K562 (cell line): ENCODE data around the gene FOCAD. TPM values are rescaled to one million over a fixed set of nuclear protein-coding genes. Genes with fewer than 3 reads are reported as not detected.

ENCODE experiments used
- ATAC-seq: fragments of 200-7000 bp; cut with Tn5 transposase; 3 replicates; pipeline ENCODE4 v1.9.1; 2020; ENCODE audit warnings: moderate library complexity
- BruUV-seq: library from RNA; stranded (reverse); fragments of 400-500 nt; replicated peaks from 2 replicates; lab custom pipeline; 2021; lab: Mats Ljungman, UMichigan
- CTCF ChIA-PET: fragments of 300-600 bp; formaldehyde crosslinking; extraction: SDS; loops from one replicate; lab custom pipeline; 2021; ENCODE audit warnings: low intra/inter-chr PET ratio; lab: Yijun Ruan, JAX
- POLR2A ChIA-PET: fragments of 300-600, 350-650 bp; sonication (Branson Sonifier 250); formaldehyde crosslinking; extraction: SDS; loops from one replicate; lab custom pipeline; 2021; ENCODE audit warnings: antibody characterized with exemption, inconsistent platforms; lab: Yijun Ruan, JAX
- DNase-seq, 4 experiments: peaks; one replicate each; pipeline versions ENCODE4 v3.0.0 to v3.0.0-alpha.2; 2011 to 2018; ENCODE audit warnings: low spot score in 3 of 4, mixed read lengths in 3 of 4; ENCODE audit errors: extremely low read depth in 1 of 4
- FAIRE-seq: peaks from 2 replicates; lab custom pipeline; 2011; peaks lifted over from hg19 to GRCh38; lab: Jason Lieb, UNC
- H2AFZ ChIP-seq: 2 replicates; pipeline ENCODE4 v1.6.0; 2011; ENCODE audit warnings: low read depth, low read length, control low read depth, inconsistent platforms
- H3K27ac ChIP-seq: fragments of 200-600 bp; 3 replicates; pipeline ENCODE4 v1.8.0; 2011; ENCODE audit warnings: low read depth, mild to moderate bottlenecking, control low read depth, inconsistent platforms, low read length, moderate library complexity, mixed read lengths; ENCODE audit errors: extremely low read depth
- H3K27me3 ChIP-seq, 2 experiments: fragments of 300-600 bp in 1 of 2; 2 replicates in 1 of 2; 3 replicates in 1 of 2; pipeline versions ENCODE4 v1.6.0 to v1.8.0; 2011; ENCODE audit warnings: inconsistent platforms in 2 of 2, low read length in 2 of 2, mild to moderate bottlenecking in 1 of 2, mixed read lengths in 1 of 2, moderate library complexity in 1 of 2; ENCODE audit not compliant: control insufficient read depth in 2 of 2, insufficient read depth in 2 of 2
- H3K36me3 ChIP-seq: fragments of 300-600 bp; 3 replicates; pipeline ENCODE4 v1.8.0; 2011; ENCODE audit warnings: mild to moderate bottlenecking, low read length, inconsistent platforms; ENCODE audit not compliant: control insufficient read depth, insufficient read depth
- H3K4me1 ChIP-seq, 2 experiments: fragments of 200-600 bp in 1 of 2; replicated peaks in 1 of 2; 2 replicates in 1 of 2; 3 replicates in 1 of 2; pipeline versions ENCODE4 v1.5.1 to v1.8.0; 2011; ENCODE audit warnings: inconsistent platforms in 2 of 2, low read length in 2 of 2, mild to moderate bottlenecking in 1 of 2, mixed read lengths in 1 of 2, moderate library complexity in 1 of 2; ENCODE audit not compliant: control insufficient read depth in 2 of 2, insufficient read depth in 2 of 2
- H3K4me2 ChIP-seq: 2 replicates; pipeline ENCODE4 v1.6.1; 2011; ENCODE audit warnings: low read length, control low read depth, inconsistent platforms, mixed read lengths; ENCODE audit not compliant: insufficient read depth
- H3K4me3 ChIP-seq: fragments of 200-600 bp; sonication (generic), shearing (Covaris generic); 2 replicates; pipeline ENCODE4 v1.5.1; 2016; ENCODE audit warnings: control low read depth, inconsistent platforms
- H3K79me2 ChIP-seq: fragments of 200-600 bp; 3 replicates; pipeline ENCODE4 v1.8.0; 2011; ENCODE audit warnings: low read length, inconsistent platforms; ENCODE audit not compliant: control insufficient read depth, insufficient read depth
- H3K9ac ChIP-seq, 2 experiments: 2 replicates each; pipeline versions ENCODE4 v1.6.0 to v1.6.1; 2011; ENCODE audit warnings: low read depth in 2 of 2, low read length in 2 of 2, control low read depth in 1 of 2, inconsistent platforms in 1 of 2, mild to moderate bottlenecking in 1 of 2, mixed read lengths in 1 of 2; ENCODE audit not compliant: insufficient read depth in 1 of 2
- H3K9me1 ChIP-seq: one replicate; pipeline ENCODE4 v1.6.0; 2011; ENCODE audit warnings: inconsistent platforms, mild to moderate bottlenecking, low read length, moderate library complexity; ENCODE audit not compliant: control insufficient read depth, insufficient read depth
- H3K9me3 ChIP-seq: replicated peaks from 2 replicates; pipeline ENCODE4 v1.5.1; 2011; ENCODE audit warnings: low read depth, low read length, inconsistent platforms; ENCODE audit not compliant: control insufficient read depth, insufficient read depth
- H4K20me1 ChIP-seq: replicated peaks from 2 replicates; pipeline ENCODE4 v1.6.1; 2011; ENCODE audit warnings: low read length, inconsistent platforms, mixed read lengths; ENCODE audit not compliant: control insufficient read depth, insufficient read depth
- HMG20A ChIP-seq: fragments of 450-650 bp; formaldehyde crosslinking; conservative IDR thresholded peaks from 2 replicates; pipeline ENCODE4 v1.4.0; 2020; ENCODE audit warnings: mild to moderate bottlenecking, mixed read lengths
- MIER1 ChIP-seq: fragments of 450-650 bp; IDR thresholded peaks from 2 replicates; pipeline ENCODE4 v1.6.1; 2016; ENCODE audit warnings: antibody characterized with exemption, mild to moderate bottlenecking, low read depth
- ZNF224 ChIP-seq: sonication (generic); formaldehyde crosslinking; IDR thresholded peaks from 2 replicates; pipeline ENCODE4 v1.8.0; 2022; ENCODE audit warnings: mild to moderate bottlenecking, missing genetic modification reagents
- WGBS: fragments of 100-300 bp; shearing (Covaris generic); methylation state at CpG from one replicate; pipeline ENCODE4 v1.1.6; 2016; ENCODE audit warnings: low coverage, mixed read lengths; ENCODE audit not compliant: insufficient coverage; ENCODE audit errors: missing lambda C conversion rate; 5-methylcytosine and 5-hydroxymethylcytosine counted together
- in situ Hi-C: fragments of 300-500 bp; cut with MboI; formaldehyde crosslinking; loops from 4 replicates; pipeline ENCODE4 v1.15.0; 2018; ENCODE audit warnings: inconsistent platforms, mixed read lengths
- intact Hi-C: fragments of 100-400 bp; cut with micrococcal nuclease; formaldehyde crosslinking; loops from 2 replicates; pipeline ENCODE4 v1.14.2; 2022
- polyA plus RNA-seq, 8 experiments: library from polyadenylated mRNA; depleted of rRNA in 4 of 8; stranded (reverse) in 5 of 8; unstranded in 3 of 8; fragments of >200 nt; fragmentation: Nextera tagmentation in 2 of 8; fragmentation: Illumina TruSeq in 1 of 8; extraction: Ambion mirVana in 2 of 8; extraction: Trizol in 1 of 8; gene quantifications; 2 replicates each; pipeline versions ENCODE4 v1.2.1 to v1.2.3, GENCODE V29; 2011 to 2014; ENCODE audit warnings: inconsistent platforms in 1 of 8, missing spikeins in 1 of 8
- total RNA-seq, 7 experiments: library from RNA; depleted of rRNA in 6 of 7; stranded (reverse); fragments of >200 nt in 6 of 7; fragmentation: Illumina TruSeq in 2 of 7; extraction: Trizol in 2 of 7; gene quantifications; 2 replicates each; pipeline versions ENCODE4 v1.2.1 to v1.2.3, GENCODE V29; 2011 to 2021; ENCODE audit warnings: low replicate concordance in 1 of 7
- TF ChIP-seq, protein P1 (sequence below): fragments of 200-400 bp; formaldehyde crosslinking; IDR thresholded peaks from 2 replicates; pipeline ENCODE4 v1.6.1; 2017; ENCODE audit warnings: mild to moderate bottlenecking, low read depth, low read length, moderate library complexity
- TF ChIP-seq, protein P2 (sequence below), 2 experiments: IDR thresholded peaks; 2 replicates each; pipeline ENCODE4 v1.6.1; 2011; ENCODE audit warnings: borderline replicate concordance in 1 of 2, control low read depth in 1 of 2, low read depth in 1 of 2, low read length in 1 of 2, mild to moderate bottlenecking in 1 of 2, mixed read lengths in 1 of 2, moderate library complexity in 1 of 2; ENCODE audit not compliant: insufficient read depth in 1 of 2, insufficient read length in 1 of 2, poor library complexity in 1 of 2, severe bottlenecking in 1 of 2; ENCODE audit errors: extremely low read depth in 1 of 2

Gene FOCAD
- total and polyA plus RNA-seq, 9 of the 15 experiments (the other 6 are each of a cell fraction or from before 2014, with no cell fraction given) = 0.13 to 2.4 (median 1.6) TPM

DNA sequence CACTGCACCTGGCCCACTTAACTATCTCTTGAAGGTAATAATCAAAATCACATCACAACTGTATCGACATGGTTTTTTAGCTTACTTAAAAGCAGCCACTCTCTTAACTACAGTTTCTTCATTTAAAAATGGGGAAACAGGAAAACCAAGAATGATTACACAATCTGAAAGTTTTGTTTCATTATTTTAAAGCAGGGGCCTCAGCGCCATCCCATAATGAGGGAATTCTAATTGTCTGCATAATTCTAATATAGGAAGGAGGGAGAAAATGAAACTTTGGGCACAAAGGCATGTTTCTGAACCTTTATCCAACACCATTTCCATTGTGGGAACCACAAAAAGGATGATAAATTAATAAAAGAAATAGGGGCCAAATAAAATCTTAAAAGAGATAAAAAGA is 339.8 kb downstream of the FOCAD start:
- Histone ChIP-seq H3K27ac (no peak overlapping the region), H3K4me2 (no peak overlapping the region), H3K79me2 (no peaks in the 10 kb centered on the region), H3K4me1 (no peaks in the 10 kb centered on the region), H3K9me3 (no peaks in the 10 kb centered on the region), H3K9ac (no peak overlapping the region), H3K36me3 (no peaks in the 10 kb centered on the region), H2AFZ (no peak overlapping the region), H3K9me1 (no peaks in the 10 kb centered on the region), H4K20me1 (no peaks in the 10 kb centered on the region), H3K4me3 (no peak overlapping the region), H3K27me3 (no peaks in the 10 kb centered on the region)
- CTCF ChIA-PET = no interaction called here
- in situ Hi-C loops (no loop called here), intact Hi-C loops (no loop called here)
- ATAC-seq (no peak), DNase-seq (no peak), FAIRE-seq (no peak)
- no CpG with 5 or more reads among the region's 2 CpGs for WGBS
- no TSS peak for BruUV-seq
- TF ChIP-seq ZNF224 (no peak), MIER1 (no peak), HMG20A (CRISPR knock-in tag) (no peak)
- TF ChIP-seq, protein P1, sequence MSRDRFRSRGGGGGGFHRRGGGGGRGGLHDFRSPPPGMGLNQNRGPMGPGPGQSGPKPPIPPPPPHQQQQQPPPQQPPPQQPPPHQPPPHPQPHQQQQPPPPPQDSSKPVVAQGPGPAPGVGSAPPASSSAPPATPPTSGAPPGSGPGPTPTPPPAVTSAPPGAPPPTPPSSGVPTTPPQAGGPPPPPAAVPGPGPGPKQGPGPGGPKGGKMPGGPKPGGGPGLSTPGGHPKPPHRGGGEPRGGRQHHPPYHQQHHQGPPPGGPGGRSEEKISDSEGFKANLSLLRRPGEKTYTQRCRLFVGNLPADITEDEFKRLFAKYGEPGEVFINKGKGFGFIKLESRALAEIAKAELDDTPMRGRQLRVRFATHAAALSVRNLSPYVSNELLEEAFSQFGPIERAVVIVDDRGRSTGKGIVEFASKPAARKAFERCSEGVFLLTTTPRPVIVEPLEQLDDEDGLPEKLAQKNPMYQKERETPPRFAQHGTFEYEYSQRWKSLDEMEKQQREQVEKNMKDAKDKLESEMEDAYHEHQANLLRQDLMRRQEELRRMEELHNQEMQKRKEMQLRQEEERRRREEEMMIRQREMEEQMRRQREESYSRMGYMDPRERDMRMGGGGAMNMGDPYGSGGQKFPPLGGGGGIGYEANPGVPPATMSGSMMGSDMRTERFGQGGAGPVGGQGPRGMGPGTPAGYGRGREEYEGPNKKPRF = no peak
- TF ChIP-seq, protein P2, sequence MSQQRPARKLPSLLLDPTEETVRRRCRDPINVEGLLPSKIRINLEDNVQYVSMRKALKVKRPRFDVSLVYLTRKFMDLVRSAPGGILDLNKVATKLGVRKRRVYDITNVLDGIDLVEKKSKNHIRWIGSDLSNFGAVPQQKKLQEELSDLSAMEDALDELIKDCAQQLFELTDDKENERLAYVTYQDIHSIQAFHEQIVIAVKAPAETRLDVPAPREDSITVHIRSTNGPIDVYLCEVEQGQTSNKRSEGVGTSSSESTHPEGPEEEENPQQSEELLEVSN (IDR thresholded peaks at IDR 0.05; ENCODE audit: borderline replicate concordance in 1 of 2, extremely low read depth in 1 of 2, insufficient read depth in 1 of 2, insufficient read length in 1 of 2, low read depth in 1 of 2, low read length in 1 of 2, poor library complexity in 1 of 2, severe bottlenecking in 1 of 2) = no peak
- POLR2A ChIA-PET = no interaction called here
